HG03196 (cell line): ENCODE measurements around the gene TAB3.

ENCODE experiments used
- ATAC-seq: cut with Tn5 transposase; IDR thresholded peaks from one replicate; pipeline ENCODE4 v1.9.1; 2021; ENCODE audit not compliant: unreplicated experiment

The TAB3 gene

GRCh38 chrX:30885136-30885535 is 3.9 kb downstream of the TAB3 start:
- no peak for ATAC-seq

GRCh38 chrX:30883138-30883537 is 5.9 kb downstream of the TAB3 start:
- ATAC-seq = no peak

- ATAC-seq = no peak
Observed at GRCh38 chrX:30881797-30882196, 7.3 kb downstream of the TAB3 start.

GRCh38 chrX:30881390-30881789 is 7.7 kb downstream of the TAB3 start:
- ATAC-seq = no peak

GRCh38 chrX:30880058-30880457 is 9.0 kb downstream of the TAB3 start:
- no peak for ATAC-seq

GRCh38 chrX:30876367-30876766 is 12.7 kb downstream of the TAB3 start:
- no peak for ATAC-seq

GRCh38 chrX:30875957-30876356 is 13.1 kb downstream of the TAB3 start:
- ATAC-seq = no peak

- ATAC-seq = no peak
Observed at GRCh38 chrX:30874851-30875250, 14.2 kb downstream of the TAB3 start.

- no peak for ATAC-seq
Observed at GRCh38 chrX:30870572-30870971, 18.5 kb downstream of the TAB3 start.

- ATAC-seq = no peak
Observed at GRCh38 chrX:30865612-30866011, 23.4 kb downstream of the TAB3 start.

- ATAC-seq = no peak
Observed at GRCh38 chrX:30865015-30865414, 24.0 kb downstream of the TAB3 start.

- no peak for ATAC-seq
Observed at GRCh38 chrX:30864383-30864785, 24.7 kb downstream of the TAB3 start.

- ATAC-seq = no peak
Observed at GRCh38 chrX:30863974-30864373, 25.1 kb downstream of the TAB3 start.

GRCh38 chrX:30858098-30858497 is 31.0 kb downstream of the TAB3 start:
- ATAC-seq = no peak

- no peak for ATAC-seq
Observed at GRCh38 chrX:30851449-30851848, 37.6 kb downstream of the TAB3 start.

GRCh38 chrX:30835373-30835772 is 53.7 kb downstream of the TAB3 start:
- ATAC-seq = no peak

- ATAC-seq = no peak
Observed at GRCh38 chrX:30833896-30834295, 55.2 kb downstream of the TAB3 start.

- peak; percentile 79 for ATAC-seq
Observed at GRCh38 chrX:30831082-30831481, 58.0 kb downstream of the TAB3 start.

- ATAC-seq = no peak
Observed at GRCh38 chrX:30830326-30830943, 58.6 kb downstream of the TAB3 start.

- ATAC-seq = no peak
Observed at GRCh38 chrX:30824275-30824674, 64.8 kb downstream of the TAB3 start.

GRCh38 chrX:30822764-30823163 is 66.3 kb downstream of the TAB3 start:
- ATAC-seq = no peak

- ATAC-seq = peak; percentile 76
Observed at GRCh38 chrX:30822068-30822681, 66.9 kb downstream of the TAB3 start.

GRCh38 chrX:30821116-30821515 is 67.9 kb downstream of the TAB3 start:
- ATAC-seq = no peak
